ENCODE results near the gene UMAD1. TPM values are rescaled to one million over a fixed set of nuclear protein-coding genes. Genes with fewer than 3 reads are reported as not detected.

UMAD1 gene
- total and polyA plus RNA-seq, 12 donors = 3.5 to 24.7 (median 17.0) TPM

DNA sequence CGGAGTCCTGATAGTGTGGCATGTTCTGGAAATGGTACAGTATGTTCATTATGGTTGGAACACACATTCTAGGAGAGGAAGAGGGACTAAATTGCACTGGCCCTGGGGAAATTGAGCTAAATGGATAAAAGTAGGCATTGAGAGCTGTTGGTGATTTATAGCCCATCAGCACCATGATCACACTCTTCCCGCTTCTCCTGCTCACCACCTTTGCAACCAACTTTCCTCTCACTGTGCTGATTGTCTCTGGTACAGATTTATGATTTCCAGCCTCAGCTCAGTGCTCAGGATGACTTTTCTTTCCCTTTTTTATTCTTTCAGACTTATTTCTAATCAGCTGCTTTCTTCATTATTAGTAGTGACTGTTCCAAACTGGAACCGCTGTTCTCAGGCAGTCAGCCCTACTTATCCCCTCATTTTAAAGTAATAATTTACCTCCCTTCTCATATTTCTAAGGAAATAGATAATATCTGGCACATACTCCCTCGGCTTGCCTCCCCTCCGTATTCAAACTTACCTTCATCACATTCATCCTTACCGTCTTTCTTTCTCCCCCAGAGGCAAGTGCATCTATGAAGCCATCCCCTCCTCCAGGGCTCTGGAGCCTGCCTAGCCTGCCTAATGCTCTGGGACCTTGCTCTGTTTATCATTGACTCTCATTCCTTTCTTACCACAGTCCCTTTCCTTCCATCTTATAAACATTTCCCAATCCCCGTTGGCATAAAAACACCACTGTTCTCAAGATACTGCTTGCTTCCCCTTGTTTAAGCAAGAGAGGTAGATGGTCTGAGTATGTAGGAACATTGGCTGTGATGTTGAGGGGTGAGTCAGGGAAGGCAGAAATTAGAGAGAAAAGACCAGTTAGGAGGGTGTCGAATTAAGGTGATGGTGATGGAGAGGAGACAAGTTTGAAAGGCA lies 129.4 kb downstream of the UMAD1 start:
- H3K27ac ChIP-seq = no peak overlapping the region
- WGBS, 2 donors = 94% methylated on average over 8 of the region's 8 CpGs
- ATAC-seq = no peak
- H3K36me3 ChIP-seq = no peaks in the 10 kb centered on the region
- intact Hi-C loops (cut with DNase I) = loop anchor here in 6 of 10 donors (10.0 kb wide), 3 partner anchors 445 to 525 kb away; no protein-coding TSS in a partner anchor
- H3K4me3 ChIP-seq = no peak overlapping the region
- peaks cover 0 to 3% (median 0%) of the 10 kb centered on the region in 9 donors for H3K4me1 ChIP-seq
- TF ChIP-seq, protein P1, sequence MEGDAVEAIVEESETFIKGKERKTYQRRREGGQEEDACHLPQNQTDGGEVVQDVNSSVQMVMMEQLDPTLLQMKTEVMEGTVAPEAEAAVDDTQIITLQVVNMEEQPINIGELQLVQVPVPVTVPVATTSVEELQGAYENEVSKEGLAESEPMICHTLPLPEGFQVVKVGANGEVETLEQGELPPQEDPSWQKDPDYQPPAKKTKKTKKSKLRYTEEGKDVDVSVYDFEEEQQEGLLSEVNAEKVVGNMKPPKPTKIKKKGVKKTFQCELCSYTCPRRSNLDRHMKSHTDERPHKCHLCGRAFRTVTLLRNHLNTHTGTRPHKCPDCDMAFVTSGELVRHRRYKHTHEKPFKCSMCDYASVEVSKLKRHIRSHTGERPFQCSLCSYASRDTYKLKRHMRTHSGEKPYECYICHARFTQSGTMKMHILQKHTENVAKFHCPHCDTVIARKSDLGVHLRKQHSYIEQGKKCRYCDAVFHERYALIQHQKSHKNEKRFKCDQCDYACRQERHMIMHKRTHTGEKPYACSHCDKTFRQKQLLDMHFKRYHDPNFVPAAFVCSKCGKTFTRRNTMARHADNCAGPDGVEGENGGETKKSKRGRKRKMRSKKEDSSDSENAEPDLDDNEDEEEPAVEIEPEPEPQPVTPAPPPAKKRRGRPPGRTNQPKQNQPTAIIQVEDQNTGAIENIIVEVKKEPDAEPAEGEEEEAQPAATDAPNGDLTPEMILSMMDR (IDR thresholded peaks at IDR 0.05) = no peak
- H3K9me3 ChIP-seq = no peaks in the 10 kb centered on the region
- H3K27me3 ChIP-seq = no peaks in the 10 kb centered on the region
- DNase-seq = no peak

DNA sequence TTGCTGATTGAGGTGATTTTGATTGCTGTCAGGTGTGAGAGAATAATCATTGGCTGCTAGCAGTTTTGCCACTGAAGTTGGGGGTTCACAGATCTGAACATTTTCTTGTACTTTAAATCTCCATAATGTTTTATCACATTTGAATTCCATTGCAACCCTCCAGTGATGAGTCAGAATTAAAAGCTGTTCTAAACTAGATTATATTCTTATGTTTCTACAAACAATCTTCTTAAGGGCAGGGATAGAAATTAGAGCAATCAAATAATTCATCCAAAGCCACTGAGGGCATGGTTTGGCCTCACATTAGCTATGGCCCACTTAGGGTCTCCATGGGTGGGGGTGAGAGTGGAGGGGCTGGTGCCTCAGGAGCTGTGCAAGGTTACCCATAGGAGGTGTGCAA lies 130.9 kb downstream of the UMAD1 start:
- no peak for DNase-seq
- Histone ChIP-seq H3K36me3 (no peaks in the 10 kb centered on the region), H3K4me3 (no peak overlapping the region), H3K4me1 (no peaks in the 10 kb centered on the region), H3K27me3 (no peaks in the 10 kb centered on the region), H3K9me3 (no peaks in the 10 kb centered on the region), H3K27ac (no peak overlapping the region)
- intact Hi-C loops (cut with DNase I) = no loop called here
- ATAC-seq = no peak
- TF ChIP-seq, protein P1 (IDR thresholded peaks at IDR 0.05) = no peak

DNA sequence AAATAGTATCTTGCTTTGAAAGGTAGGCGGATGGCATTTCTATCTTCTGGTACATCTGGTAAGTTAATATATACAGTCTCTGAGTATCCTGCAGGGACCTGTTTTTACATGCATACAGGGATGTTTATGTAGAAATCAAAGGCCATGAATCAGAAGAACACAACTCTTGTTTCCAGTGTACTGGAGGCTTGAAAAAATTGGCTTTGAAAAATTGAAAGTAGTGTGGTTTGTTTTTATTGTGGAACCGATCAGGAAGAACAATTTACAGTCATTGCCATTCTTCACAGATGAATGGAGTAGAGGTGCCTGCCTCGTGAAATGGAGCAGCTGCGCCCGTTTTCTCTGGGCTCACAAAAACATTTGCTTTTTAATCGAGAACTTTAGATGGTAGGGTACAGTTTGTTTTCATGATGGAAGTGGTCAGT lies 131.9 kb downstream of the UMAD1 start:
- no peaks in the 10 kb centered on the region for H3K9me3 ChIP-seq
- ATAC-seq (no peak), DNase-seq (no peak)
- no peaks in the 10 kb centered on the region for H3K36me3 ChIP-seq
- no peaks in the 10 kb centered on the region for H3K27me3 ChIP-seq
- H3K4me3 ChIP-seq = no peak overlapping the region
- 81 to 84% methylated on average over 6 of the region's 6 CpGs for WGBS, 2 donors
- no peak overlapping the region for H3K27ac ChIP-seq
- intact Hi-C loops (cut with DNase I) = no loop called here
- no peaks in the 10 kb centered on the region for H3K4me1 ChIP-seq
- TF ChIP-seq, protein P1 (IDR thresholded peaks at IDR 0.05) = no peak

DNA sequence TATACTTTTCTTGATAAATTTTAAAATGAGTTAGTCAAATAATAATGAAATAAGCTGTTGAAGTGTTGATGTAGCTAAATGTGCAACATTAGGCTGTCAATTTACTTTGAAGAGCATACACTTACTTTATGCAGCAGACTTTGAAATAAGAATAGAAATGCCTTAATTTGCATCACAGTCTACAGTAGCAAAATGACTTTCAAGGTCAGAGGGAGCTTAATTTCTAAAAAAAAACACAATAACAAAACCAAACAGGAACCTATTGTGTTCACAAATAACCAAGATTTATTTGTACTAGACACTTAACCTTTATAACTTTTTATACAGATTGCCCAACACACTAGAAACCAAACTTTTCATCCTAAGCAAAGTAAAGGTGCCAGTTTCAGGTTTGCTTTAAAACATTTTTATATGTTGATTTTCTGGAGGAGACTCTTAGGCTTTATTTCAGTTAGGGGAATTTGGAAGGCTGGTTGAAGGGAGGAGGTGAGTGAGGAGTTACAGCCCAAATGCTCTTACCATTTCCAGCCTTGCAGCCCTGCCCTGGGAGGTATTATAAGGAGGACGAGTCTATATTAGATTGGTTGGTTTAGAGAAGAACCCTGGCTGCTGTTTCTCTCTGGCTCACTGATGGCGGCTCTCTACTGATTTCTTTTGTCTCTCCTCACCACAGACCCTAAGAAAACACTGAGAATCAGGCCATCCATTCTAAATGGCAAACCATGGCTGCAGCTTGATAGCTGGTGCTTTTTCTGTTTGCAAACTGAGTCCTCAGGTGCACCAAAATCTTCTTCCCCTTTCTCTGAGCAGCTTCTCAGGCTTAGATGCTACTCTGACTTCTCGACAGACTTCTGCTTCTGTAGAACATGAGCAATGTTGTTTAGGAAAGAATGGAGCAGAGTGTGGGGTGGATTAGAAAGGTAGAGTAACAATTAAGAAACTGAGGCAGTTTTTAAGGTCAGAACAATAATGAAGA lies 133.1 kb downstream of the UMAD1 start:
- no peak for ATAC-seq
- no peaks in the 10 kb centered on the region for H3K27me3 ChIP-seq
- H3K9me3 ChIP-seq = no peaks in the 10 kb centered on the region
- H3K36me3 ChIP-seq = no peaks in the 10 kb centered on the region
- no peak overlapping the region for H3K4me3 ChIP-seq
- intact Hi-C loops (cut with DNase I) = no loop called here
- H3K4me1 ChIP-seq = no peaks in the 10 kb centered on the region
- 90 to 95% methylated on average over 3 of the region's 3 CpGs for whole genome bisulfite sequencing, 2 donors
- TF ChIP-seq, protein P1 (IDR thresholded peaks at IDR 0.05) = no peak
- no peak overlapping the region for H3K27ac ChIP-seq
- no peak for DNase-seq
